GM19372 (cell line): ENCODE measurements around the gene MED23.
A peak's percentile ranks its signal among the peaks of the same experiment; 100 is the strongest.
"Not testable (repeated sequence)": the region's sequence is repeated elsewhere in the genome, so short reads cannot be mapped to it uniquely, and the experiment has no call there.

Source experiments
- ATAC-seq: cut with Tn5 transposase; IDR thresholded peaks from one replicate; pipeline ENCODE4 v1.9.1; 2021; ENCODE audit warnings: mild to moderate bottlenecking, low read depth, moderate library complexity; ENCODE audit not compliant: unreplicated experiment

Gene MED23

GRCh38 chr6:131586543-131586942, 41.5 kb downstream of the MED23 start:
- no peak for ATAC-seq

GRCh38 chr6:131581523-131581922, 46.5 kb downstream of the MED23 start:
- no peak for ATAC-seq

GRCh38 chr6:131575834-131576478, 52.1 kb downstream of the MED23 start:
- no peak for ATAC-seq

- ATAC-seq: no peak
These were observed 53.4 kb downstream of the MED23 start for GRCh38 chr6:131574686-131575085.

- ATAC-seq: no peak
These were observed 53.9 kb downstream of the MED23 start for GRCh38 chr6:131574133-131574532.

- no peak for ATAC-seq
These were observed 55.2 kb downstream of the MED23 start, which contains the start of gene ARG1 for GRCh38 chr6:131572686-131573415. TSS of gene ARG1 (plus strand) at chr6:131573226. CDS start at chr6:131573283, 57 bp downstream.

GRCh38 chr6:131568726-131569125, 59.3 kb downstream of the MED23 start:
- ATAC-seq: no peak

- no peak for ATAC-seq
These were observed 63.0 kb downstream of the MED23 start for GRCh38 chr6:131565056-131565455.

- ATAC-seq: no peak
These were observed 65.9 kb downstream of the MED23 start for GRCh38 chr6:131561925-131562707.

- ATAC-seq: no peak
These were observed 69.1 kb downstream of the MED23 start for GRCh38 chr6:131558922-131559321.

- no peak for ATAC-seq
These were observed 72.0 kb downstream of the MED23 start for GRCh38 chr6:131555992-131556391.

- no peak for ATAC-seq
These were observed 75.5 kb downstream of the MED23 start for GRCh38 chr6:131552572-131552971.

GRCh38 chr6:131551902-131552301, 76.1 kb downstream of the MED23 start:
- ATAC-seq: no peak

GRCh38 chr6:131549811-131550210, 78.2 kb downstream of the MED23 start:
- no peak for ATAC-seq

- ATAC-seq: no peak
These were observed 79.6 kb downstream of the MED23 start for GRCh38 chr6:131548441-131548840.

- ATAC-seq: no peak
These were observed 80.6 kb downstream of the MED23 start for GRCh38 chr6:131547488-131547887.

- ATAC-seq: no peak
These were observed 82.7 kb downstream of the MED23 start for GRCh38 chr6:131545317-131545716.

- ATAC-seq: not testable (repeated sequence)
These were observed 89.4 kb downstream of the MED23 start for GRCh38 chr6:131538615-131539014.

GRCh38 chr6:131532580-131533039, 95.4 kb downstream of the MED23 start:
- ATAC-seq: peak; percentile 72

- ATAC-seq: not testable (repeated sequence)
These were observed 96.4 kb downstream of the MED23 start for GRCh38 chr6:131531681-131532080.

- not testable (repeated sequence) for ATAC-seq
These were observed 97.1 kb downstream of the MED23 start for GRCh38 chr6:131530936-131531335.
